Fibroblast of the aortic adventitia (primary cell): ENCODE measurements around the gene ATRNL1. TPM values are rescaled to one million over a fixed set of nuclear protein-coding genes. Genes with fewer than 3 reads are reported as not detected.

Source experiments
- DNase-seq: peaks from one replicate; pipeline ENCODE4 v3.0.0-alpha.2; 2010; ENCODE audit warnings: low read depth
- H3K4me3 ChIP-seq: 2 replicates; pipeline ENCODE4 v1.5.1; 2011; ENCODE audit warnings: low read depth, mild to moderate bottlenecking, control low read depth, low read length, moderate library complexity
- total RNA-seq: library from RNA; depleted of rRNA; stranded (reverse); fragments of >200 nt; gene quantifications from 2 replicates; pipeline ENCODE4 v1.2.3, GENCODE V29; 2012; ENCODE audit warnings: low replicate concordance
- TF ChIP-seq, protein P1 (sequence below): IDR thresholded peaks from 2 replicates; pipeline ENCODE4 v1.5.1; 2011; ENCODE audit warnings: mild to moderate bottlenecking, low read length, control low read depth, inconsistent platforms; ENCODE audit not compliant: insufficient read depth

ATRNL1 gene
- total RNA-seq, 1 donor, result 1.9 TPM

DNA sequence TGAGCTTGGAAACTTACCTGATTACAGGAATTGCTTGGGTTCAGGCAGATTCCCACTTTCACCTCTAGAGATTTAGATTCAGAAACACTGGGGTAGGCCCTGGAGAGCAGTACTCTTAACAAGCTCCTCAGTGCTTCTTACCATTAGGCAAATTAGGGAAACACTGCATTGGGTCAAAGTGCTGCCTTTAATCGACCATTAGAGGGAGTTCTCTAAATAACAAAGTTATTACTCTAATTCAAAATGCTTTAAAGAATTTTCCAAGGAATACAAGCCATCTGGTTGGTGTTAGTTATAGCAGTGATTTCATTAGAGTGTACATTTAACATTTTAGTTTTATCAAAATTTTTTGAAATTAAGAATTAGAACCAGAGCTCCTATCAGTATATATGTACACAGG is 855.3 kb downstream of the ATRNL1 start:
- DNase-seq, result peak; percentile 47
- H3K4me3 ChIP-seq, result no peak overlapping the region
- TF ChIP-seq, protein P1, sequence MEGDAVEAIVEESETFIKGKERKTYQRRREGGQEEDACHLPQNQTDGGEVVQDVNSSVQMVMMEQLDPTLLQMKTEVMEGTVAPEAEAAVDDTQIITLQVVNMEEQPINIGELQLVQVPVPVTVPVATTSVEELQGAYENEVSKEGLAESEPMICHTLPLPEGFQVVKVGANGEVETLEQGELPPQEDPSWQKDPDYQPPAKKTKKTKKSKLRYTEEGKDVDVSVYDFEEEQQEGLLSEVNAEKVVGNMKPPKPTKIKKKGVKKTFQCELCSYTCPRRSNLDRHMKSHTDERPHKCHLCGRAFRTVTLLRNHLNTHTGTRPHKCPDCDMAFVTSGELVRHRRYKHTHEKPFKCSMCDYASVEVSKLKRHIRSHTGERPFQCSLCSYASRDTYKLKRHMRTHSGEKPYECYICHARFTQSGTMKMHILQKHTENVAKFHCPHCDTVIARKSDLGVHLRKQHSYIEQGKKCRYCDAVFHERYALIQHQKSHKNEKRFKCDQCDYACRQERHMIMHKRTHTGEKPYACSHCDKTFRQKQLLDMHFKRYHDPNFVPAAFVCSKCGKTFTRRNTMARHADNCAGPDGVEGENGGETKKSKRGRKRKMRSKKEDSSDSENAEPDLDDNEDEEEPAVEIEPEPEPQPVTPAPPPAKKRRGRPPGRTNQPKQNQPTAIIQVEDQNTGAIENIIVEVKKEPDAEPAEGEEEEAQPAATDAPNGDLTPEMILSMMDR, result peak; percentile 48

DNA sequence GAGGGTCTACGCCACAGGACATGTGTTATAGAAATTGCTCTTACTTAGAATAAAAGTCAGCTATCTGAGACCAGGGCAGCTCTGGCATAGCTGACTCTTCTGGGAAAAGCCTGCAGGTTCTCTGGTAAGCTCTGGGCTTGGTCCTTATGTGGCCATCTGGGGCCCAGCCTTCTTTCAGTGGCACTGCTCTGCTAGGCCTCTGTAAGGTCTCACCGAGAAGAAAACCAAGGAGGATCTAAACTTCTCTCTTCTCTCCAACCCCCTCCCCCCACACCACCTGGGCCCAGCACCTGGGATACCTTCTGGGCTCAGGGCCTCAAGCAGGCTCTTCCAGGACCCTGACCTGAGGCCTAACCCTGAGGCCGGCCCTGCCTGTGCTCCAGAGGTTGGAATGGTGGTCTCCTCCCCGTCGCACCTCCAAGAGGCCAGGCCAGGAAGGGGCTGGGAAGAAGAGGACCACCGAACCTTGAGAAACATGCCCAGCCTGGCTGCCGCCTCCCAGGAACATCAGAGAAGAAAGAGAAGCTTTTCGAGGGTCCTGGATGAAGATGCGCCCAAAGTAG is 856.2 kb downstream of the ATRNL1 start:
- no peak overlapping the region for H3K4me3 ChIP-seq
- TF ChIP-seq, protein P1, result no peak
- DNase-seq, result no peak

DNA sequence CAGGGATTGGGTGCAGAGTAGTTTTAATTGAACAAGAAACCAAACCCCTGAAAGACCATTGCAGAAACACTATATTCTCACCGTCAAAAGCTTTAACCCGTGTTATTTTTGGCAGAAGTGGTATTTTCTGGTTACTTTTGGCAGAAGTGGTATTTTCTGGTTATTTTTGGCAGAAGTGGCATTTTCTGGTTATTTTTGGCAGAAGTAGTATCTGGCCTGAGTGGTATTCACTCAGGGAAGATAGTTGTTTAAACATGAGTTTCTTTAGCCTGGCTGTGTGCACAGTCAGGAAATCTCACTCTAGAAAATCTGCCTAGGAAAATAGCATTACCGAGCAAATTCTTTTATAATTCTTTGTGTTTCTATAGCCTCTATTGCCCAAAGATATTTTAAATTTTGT is 857.2 kb downstream of the ATRNL1 start:
- TF ChIP-seq, protein P1, result no peak
- H3K4me3 ChIP-seq, result no peak overlapping the region
- peak; percentile 90 for DNase-seq

DNA sequence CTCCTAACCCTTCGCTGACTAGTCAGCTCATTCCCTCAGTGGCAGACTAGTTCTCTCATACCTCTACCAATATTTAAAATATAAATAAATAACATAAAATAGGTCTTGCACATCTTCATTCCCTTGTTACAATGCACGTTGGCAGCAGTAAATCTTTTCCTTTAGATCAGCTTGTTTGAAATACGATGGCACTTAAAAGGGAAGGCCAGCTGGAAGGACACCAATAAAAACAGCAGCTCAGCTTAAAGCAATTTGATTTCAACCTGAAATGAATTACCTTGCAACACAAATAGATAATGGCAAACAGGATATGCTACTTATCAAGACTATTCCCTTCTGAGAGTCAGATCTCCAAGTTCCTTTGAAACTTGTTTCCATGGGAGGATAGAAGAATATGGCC is 858.1 kb downstream of the ATRNL1 start:
- no peak overlapping the region for H3K4me3 ChIP-seq
- DNase-seq, result peak; percentile 27
- TF ChIP-seq, protein P1, result no peak

DNA sequence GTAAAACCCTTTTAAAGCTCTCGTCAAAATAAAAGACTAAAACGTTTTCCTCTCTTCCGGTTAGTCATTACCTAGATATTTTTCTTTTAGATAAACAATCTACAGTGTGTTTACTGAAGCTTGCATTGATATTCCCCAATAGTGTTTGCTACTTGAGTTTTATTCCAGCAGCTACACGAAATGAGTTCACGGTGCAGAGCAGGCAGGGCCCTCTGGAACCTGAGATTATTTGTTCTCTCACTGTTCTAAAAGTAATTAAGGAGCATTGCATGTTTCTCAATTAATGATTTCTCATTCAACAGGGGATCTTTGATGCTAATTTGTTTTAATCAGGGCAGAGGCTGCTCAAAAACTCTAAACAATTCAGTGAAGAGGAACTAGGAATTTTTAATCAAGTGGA is 860.1 kb downstream of the ATRNL1 start:
- no peak for DNase-seq
- H3K4me3 ChIP-seq, result no peak overlapping the region
- TF ChIP-seq, protein P1, result no peak

DNA sequence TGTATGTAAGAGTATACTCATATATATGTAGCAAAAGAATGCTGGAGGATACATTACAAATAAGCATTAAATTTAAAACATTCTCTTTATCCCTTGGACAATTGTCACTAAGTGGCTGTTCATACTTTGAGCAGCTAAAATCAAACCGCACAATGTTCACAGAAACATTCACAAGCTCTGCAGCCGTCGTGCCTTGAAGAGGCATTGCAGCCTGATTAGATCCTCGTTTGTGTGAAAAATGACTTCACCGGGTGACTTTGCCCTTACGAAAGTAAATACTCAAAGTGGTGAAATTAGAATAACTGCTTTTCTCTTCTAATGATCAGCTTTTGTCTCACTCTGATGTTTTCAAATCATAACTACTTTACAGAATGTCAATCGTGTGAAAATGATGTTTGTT is 860.8 kb downstream of the ATRNL1 start:
- H3K4me3 ChIP-seq, result no peak overlapping the region
- TF ChIP-seq, protein P1, result no peak
- DNase-seq, result no peak
